ENCODE results near the gene SYNRG. TPM values are rescaled to one million over a fixed set of nuclear protein-coding genes. Genes with fewer than 3 reads are reported as not detected.

The SYNRG gene
- total and polyA plus RNA-seq, 2 donors (not counting 3 experiments of a cell fraction or from before 2014, with no cell fraction given) = 15.3 to 42.2 TPM

DNA sequence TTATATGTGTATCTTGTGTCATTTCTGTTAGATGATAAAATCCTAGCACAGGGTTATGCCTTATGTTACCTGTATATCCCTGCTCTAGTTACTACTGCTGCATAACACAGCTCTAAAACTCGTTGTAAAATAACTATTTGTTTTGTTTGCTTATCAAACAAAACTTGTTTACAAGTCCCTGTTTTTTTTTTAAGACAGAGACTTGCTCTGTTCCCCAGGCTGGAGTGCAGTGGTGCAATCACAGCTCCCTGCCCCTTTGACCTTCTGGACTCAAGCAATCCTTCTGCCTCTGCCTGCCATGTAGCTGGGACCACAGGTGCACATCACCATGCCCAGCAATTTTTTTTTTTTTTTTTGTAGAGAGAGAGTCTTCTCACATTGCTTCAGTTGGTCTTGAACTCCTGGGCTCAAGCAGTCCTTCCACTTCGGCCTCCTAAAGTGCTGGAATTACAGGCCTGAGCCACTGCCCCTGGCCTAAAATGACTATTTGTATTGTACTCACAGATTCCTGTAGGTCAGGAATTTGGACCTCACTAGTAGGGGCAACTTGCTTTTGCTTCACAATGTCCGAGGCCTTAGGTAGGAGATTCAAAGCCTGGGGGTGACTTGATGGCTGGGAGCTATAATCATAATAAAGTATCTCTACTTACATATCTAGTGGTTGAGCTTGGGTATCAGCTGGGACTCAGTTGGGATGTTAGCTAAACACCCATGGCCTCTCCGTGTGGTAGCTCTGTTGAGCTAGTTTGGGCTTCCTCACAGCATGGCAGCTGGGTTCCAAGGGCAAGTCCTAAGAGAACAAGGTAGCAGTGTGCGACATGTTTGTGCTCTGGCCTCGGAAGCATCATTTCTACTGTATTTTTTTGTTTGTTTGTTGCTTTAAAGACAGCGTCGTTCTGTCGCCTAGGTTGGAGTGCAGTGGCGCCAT lies 106.9 kb downstream of the SYNRG start:
- H3K79me2 ChIP-seq (ENCODE audit: control insufficient read depth, insufficient read depth, low read length) = peaks cover 88% of the 10 kb centered on the region
- no peak for DNase-seq (ENCODE audit: low read depth, low spot score)
- no peak for FAIRE-seq
- H2AFZ ChIP-seq (ENCODE audit: low read depth, low read length) = no peak overlapping the region
- H3K9ac ChIP-seq (replicated peaks; ENCODE audit: extremely low read depth, insufficient read depth, low read length) = no peak overlapping the region
- no peaks in the 10 kb centered on the region for H3K27me3 ChIP-seq (ENCODE audit: control insufficient read depth in 2 of 2, insufficient read depth in 2 of 2, low read length in 2 of 2)
- H3K4me1 ChIP-seq (ENCODE audit: control insufficient read depth, extremely low read depth, insufficient read depth, low read length) = no peaks in the 10 kb centered on the region
- H3K9me1 ChIP-seq (replicated peaks; ENCODE audit: control insufficient read depth, extremely low read depth, insufficient read depth, low read length) = no peaks in the 10 kb centered on the region
- peaks cover 0 to 1% of the 10 kb centered on the region in 2 experiments for H3K36me3 ChIP-seq (ENCODE audit: control insufficient read depth in 2 of 2, extremely low read depth in 1 of 2, insufficient read depth in 2 of 2, low read length in 2 of 2)
- H3K4me2 ChIP-seq (ENCODE audit: insufficient read depth, low read length) = no peak overlapping the region
- POLR2A ChIA-PET = no interaction called here
- no peak overlapping the region for H3K4me3 ChIP-seq (replicated peaks in 1 of 3; ENCODE audit: insufficient read depth in 1 of 3, low read depth in 1 of 3, low read length in 3 of 3)
- no peaks in the 10 kb centered on the region for H3K9me3 ChIP-seq (replicated peaks; ENCODE audit: control insufficient read depth, insufficient read depth, low read length)
- no peaks in the 10 kb centered on the region for H4K20me1 ChIP-seq (replicated peaks; ENCODE audit: control insufficient read depth, extremely low read depth, insufficient read depth, low read length)
- intact Hi-C loops (cut with micrococcal nuclease) (no loop called here), dilution Hi-C loops (cut with MboI; ENCODE audit: extremely low pct_ligation_motif_present, low sequenced_read_pairs) (no loop called here)
- CTCF ChIA-PET = interaction anchor here (0.6 to 2.0 kb wide), 4 partner anchors 13 to 129 kb away, joined by 3 to 4 read pairs (median 4); no protein-coding TSS in a partner anchor
- no peak for TF ChIP-seq MYC (IDR thresholded peaks at IDR 0.05; ENCODE audit: low read depth, low read length)
- no peak for TF ChIP-seq POLR2A (IDR thresholded peaks at IDR 0.05; ENCODE audit: low read depth, low read length)
- TF ChIP-seq EZH2 (IDR thresholded peaks at IDR 0.05; ENCODE audit: borderline replicate concordance, low read depth, low read length, severe bottlenecking) = no peak
- TF ChIP-seq POLR2AphosphoS5 (IDR thresholded peaks at IDR 0.05; ENCODE audit: insufficient read depth, low read depth, low read length) = no peak
- no peak for TF ChIP-seq JUN (IDR thresholded peaks at IDR 0.05; ENCODE audit: borderline replicate concordance, insufficient read depth, insufficient read length, low read depth)
- TF ChIP-seq, protein P1, sequence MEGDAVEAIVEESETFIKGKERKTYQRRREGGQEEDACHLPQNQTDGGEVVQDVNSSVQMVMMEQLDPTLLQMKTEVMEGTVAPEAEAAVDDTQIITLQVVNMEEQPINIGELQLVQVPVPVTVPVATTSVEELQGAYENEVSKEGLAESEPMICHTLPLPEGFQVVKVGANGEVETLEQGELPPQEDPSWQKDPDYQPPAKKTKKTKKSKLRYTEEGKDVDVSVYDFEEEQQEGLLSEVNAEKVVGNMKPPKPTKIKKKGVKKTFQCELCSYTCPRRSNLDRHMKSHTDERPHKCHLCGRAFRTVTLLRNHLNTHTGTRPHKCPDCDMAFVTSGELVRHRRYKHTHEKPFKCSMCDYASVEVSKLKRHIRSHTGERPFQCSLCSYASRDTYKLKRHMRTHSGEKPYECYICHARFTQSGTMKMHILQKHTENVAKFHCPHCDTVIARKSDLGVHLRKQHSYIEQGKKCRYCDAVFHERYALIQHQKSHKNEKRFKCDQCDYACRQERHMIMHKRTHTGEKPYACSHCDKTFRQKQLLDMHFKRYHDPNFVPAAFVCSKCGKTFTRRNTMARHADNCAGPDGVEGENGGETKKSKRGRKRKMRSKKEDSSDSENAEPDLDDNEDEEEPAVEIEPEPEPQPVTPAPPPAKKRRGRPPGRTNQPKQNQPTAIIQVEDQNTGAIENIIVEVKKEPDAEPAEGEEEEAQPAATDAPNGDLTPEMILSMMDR (IDR thresholded peaks at IDR 0.05; ENCODE audit: extremely low read depth in 1 of 2, insufficient read depth in 1 of 2, low read depth in 1 of 2, low read length in 2 of 2) = no peak
- TF ChIP-seq, protein P2, sequence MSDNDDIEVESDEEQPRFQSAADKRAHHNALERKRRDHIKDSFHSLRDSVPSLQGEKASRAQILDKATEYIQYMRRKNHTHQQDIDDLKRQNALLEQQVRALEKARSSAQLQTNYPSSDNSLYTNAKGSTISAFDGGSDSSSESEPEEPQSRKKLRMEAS (IDR thresholded peaks at IDR 0.05; ENCODE audit: insufficient read depth, insufficient read length) = no peak
- TF ChIP-seq GATA2 (IDR thresholded peaks at IDR 0.05; ENCODE audit: insufficient read depth, insufficient read length, low read depth, low read length) = no peak
- TF ChIP-seq FOS (IDR thresholded peaks at IDR 0.05; ENCODE audit: borderline replicate concordance, insufficient read depth, low read length) = no peak
- BruUV-seq (replicated peaks) = no TSS peak
- no peak overlapping the region for H3K27ac ChIP-seq (ENCODE audit: insufficient read depth, low read depth, low read length)

Measured in endothelial cell of umbilical vein (primary cell).